Keratinocyte (primary cell): ENCODE results near the gene SEC22B.
"Not testable (repeated sequence)": the region's sequence is repeated elsewhere in the genome, so short reads cannot be mapped to it uniquely, and the experiment has no call there.

Source experiments
- EZH2 ChIP-seq: IDR thresholded peaks from one replicate; pipeline ENCODE4 v1.6.1; 2012; ENCODE audit warnings: inconsistent platforms, mild to moderate bottlenecking, low read length, moderate library complexity
- TF ChIP-seq, protein P1 (sequence below), 3 experiments: IDR thresholded peaks in 1 of 3; conservative IDR thresholded peaks in 1 of 3; optimal IDR thresholded peaks in 1 of 3; 2 replicates in 2 of 3; 3 replicates in 1 of 3; pipeline versions ENCODE3 to v1.5.1; 2011; ENCODE audit warnings: low read length in 3 of 3, mild to moderate bottlenecking in 3 of 3, moderate library complexity in 2 of 3, control low read depth in 1 of 3, inconsistent platforms in 1 of 3; ENCODE audit not compliant: insufficient read depth in 2 of 3; ENCODE audit errors: extremely low read depth in 1 of 3

DNA sequence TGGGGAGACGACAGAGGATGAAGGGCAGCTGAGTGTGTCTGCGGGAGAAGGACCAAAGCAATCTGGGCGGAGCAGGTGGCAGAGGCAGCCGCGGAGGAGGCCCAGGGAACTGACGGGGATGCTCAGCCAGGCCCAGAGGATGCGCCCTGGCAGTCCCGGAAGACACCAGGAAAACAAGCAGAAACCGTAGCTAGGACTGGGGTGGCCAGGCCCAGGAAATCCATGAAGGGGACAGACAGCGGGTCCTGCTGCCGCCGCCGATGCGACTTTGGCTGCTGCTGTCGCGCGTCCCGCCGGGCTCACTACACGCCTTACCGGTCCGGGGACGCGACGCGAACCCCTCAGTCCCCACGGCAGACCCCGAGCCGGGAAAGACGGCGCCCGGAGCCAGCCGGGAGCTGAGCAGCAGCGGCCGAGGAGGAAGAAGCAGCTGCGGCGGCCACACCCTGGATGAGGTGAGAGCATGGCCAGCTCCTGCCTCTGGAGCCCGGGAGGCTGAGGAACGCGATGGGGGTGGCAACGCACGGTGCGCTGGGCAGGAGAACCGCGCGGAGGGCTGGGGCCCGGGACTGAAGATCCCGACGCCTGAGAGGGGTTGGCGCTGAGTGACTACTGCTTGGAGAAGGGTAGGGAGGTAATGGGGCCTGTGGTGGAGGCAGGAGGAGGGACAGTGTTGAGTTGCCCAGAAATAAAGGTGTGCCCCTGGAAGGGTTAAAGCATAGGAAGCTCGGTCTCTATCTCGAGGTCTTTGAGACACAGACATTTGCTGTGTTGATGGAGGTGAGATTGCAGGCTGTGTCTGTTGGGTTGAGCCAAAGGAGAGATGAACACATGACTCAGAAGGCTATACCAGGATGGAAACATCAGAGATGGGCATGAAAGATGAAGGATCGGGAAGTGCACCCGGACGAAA is 20.8 kb upstream of the SEC22B start:
- TF ChIP-seq, protein P1, sequence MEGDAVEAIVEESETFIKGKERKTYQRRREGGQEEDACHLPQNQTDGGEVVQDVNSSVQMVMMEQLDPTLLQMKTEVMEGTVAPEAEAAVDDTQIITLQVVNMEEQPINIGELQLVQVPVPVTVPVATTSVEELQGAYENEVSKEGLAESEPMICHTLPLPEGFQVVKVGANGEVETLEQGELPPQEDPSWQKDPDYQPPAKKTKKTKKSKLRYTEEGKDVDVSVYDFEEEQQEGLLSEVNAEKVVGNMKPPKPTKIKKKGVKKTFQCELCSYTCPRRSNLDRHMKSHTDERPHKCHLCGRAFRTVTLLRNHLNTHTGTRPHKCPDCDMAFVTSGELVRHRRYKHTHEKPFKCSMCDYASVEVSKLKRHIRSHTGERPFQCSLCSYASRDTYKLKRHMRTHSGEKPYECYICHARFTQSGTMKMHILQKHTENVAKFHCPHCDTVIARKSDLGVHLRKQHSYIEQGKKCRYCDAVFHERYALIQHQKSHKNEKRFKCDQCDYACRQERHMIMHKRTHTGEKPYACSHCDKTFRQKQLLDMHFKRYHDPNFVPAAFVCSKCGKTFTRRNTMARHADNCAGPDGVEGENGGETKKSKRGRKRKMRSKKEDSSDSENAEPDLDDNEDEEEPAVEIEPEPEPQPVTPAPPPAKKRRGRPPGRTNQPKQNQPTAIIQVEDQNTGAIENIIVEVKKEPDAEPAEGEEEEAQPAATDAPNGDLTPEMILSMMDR (optimal IDR thresholded peaks at IDR 0.05 in 1 of 3, IDR thresholded peaks at IDR 0.05 in 1 of 3, conservative IDR thresholded peaks at IDR 0.05 in 1 of 3; ENCODE audit: extremely low read depth in 1 of 3, insufficient read depth in 2 of 3, low read length in 3 of 3) = not testable (repeated sequence)
- not testable (repeated sequence) for TF ChIP-seq EZH2
